ENCODE results near the gene SEZ6L2.
"Not testable (repeated sequence)": the region's sequence is repeated elsewhere in the genome, so short reads cannot be mapped to it uniquely, and the experiment has no call there.

The SEZ6L2 gene

GRCh38 chr16:29899516-29900101, at the start of gene SEZ6L2:
Gene SEZ6L2 (minus strand): TSS chr16:29899550. CDS start chr16:29899019, 531 bp downstream.
- DNase-seq: no peak

DNA sequence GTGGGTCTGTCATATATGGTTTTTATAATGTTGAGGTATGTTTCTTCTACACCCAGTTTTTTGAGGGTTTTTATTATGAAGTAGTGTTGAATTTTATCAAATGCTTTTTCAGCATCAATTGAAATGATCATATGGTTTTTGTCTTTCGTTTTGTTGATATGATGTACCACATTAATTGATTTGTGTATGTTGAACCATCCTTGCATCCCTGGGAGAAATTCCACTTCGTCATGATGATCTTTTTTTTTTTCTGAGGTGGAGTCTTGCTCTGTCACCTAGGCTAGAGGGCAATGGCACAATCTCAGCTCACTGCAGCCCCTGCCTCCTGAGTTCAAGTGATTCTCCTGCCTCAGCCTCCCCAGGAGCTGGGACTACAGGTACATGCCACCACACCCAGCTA, 48.5 kb upstream of the SEZ6L2 start:
- no peak for DNase-seq

- no peak for DNase-seq
These were observed 44.8 kb upstream of the SEZ6L2 start for GRCh38 chr16:29943846-29944799.

DNA sequence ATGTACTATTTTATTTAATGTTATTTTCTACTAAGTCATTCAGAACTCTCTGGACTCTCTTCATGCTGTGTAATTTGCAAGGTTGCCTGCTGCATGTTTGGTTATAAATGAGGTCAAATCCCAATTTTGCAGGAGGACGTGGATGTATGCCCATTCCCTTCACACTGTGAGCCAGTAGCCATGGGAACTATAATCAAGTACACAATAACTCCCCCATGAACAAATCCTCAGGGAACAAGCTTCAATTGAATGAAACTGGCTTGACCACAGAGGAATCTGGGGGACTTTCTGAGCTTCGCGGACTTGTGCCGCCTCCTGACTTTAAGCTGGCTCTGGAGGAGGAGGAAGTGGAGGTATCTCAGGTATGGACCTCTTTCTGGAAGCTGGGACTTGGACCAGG, 41.3 kb upstream of the SEZ6L2 start:
- DNase-seq: no peak

GRCh38 chr16:29931750-29932149, 32.4 kb upstream of the SEZ6L2 start:
- DNase-seq: not testable (repeated sequence)

GRCh38 chr16:29927070-29927905, 27.9 kb upstream of the SEZ6L2 start:
- no peak for DNase-seq

GRCh38 chr16:29926711-29927052, 27.3 kb upstream of the SEZ6L2 start:
- no peak for DNase-seq

DNA sequence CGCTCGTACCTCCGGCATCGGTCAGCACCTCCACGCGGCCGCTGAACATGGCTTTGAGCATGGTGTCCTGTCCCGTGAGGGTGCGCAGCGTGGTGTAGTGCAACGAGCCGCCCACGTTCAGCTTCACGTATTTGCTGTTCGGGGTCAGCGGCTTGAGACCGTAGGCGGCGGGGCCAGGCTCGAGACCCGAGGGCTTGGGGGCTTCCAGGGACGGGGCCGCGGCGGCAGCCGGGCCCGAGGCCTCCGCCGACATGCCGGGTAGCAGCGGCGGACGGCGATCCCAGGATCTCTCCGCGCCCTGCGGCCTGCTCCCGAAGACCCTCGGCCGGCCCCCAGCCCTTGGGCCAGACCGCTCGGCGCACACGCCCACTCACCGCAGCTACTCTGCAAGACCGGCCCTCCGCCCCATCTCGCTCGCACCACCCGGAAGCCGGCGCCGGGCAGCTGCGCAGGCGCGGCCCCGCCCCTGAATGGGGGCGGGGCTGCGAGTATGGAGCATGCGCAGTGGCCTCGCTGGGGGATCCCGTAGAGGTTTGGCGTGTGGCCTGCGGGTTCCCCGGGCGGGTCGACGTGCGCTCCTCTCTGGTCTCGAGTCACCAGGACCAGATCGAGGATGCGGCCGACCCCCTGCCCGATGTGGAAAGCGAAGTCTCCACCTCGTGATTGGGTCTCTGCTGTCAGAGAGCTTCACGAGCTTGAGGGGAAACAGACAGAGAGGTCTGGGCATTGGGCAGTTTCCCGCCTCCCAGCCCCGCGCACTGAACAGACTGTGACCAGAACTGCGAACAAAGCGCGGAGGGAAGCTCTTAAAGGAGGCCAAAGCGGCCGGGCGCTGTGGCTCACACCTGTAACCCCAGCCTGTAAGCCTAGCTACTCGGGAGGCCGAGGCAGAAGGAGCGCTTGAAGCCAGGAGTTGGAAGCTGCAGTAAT, 26.7 kb upstream of the SEZ6L2 start, which contains the start of gene KCTD13:
Gene KCTD13, minus strand, starts transcription at position 446 of the 930 bp plus-strand sequence. Its CDS starts 193 bp downstream, at position 253.
- DNase-seq: peak; percentile 74 to 81 (median 76)

GRCh38 chr16:29925105-29925756, 25.9 kb upstream of the SEZ6L2 start:
- no peak for DNase-seq

GRCh38 chr16:29922986-29923501, 23.7 kb upstream of the SEZ6L2 start:
- no peak for DNase-seq

GRCh38 chr16:29922326-29922725, 23.0 kb upstream of the SEZ6L2 start:
- DNase-seq: no peak

DNA sequence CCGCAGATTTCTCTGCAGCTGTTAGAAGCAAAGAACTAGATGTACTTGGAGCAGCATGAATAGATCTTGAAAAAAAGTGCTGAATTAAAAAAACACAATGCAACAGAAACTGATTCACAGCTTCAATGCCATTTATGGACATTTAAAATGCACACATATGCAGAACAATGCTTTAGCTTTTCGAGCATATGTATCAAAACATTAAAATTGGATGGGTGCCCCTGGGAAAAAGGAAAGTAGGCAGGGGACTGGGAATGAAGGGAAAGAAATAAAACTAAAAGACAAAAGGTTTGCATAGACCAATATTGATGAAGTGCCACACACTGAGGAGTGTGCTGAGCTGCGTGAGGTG, 21.7 kb upstream of the SEZ6L2 start:
- no peak for DNase-seq

DNA sequence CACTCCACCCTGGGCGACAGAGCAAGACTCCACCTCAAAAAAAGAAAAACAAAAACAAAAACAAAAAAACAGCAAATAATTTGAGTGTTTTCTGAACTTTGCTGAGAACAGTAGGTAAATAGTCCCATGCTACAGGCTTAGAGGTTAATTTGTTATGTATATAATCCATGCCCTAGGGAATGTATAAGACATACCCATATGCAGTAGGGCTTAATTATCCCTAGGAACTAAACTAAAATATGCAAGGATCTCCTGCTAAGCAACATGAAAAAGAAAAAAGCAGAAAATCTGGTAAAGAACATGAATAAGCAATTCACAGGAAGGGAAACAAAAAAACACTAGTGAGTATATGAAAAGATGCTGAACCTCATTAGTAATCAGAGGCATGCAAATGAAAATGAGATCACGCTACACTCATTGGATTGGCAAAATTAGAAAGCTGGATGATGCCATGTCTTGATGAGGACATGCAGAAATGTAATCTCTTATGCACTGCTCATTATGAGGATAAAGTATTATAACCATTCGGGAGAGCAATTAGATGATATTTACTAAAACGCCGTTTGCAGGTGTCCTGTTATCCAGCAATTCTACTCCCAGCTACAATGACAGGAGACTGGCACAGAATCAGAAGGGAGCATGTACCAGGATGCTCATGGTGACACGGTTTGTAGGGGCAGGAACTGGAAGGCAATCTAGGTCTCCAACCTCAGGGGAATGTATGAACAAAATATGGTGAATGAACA, 21.1 kb upstream of the SEZ6L2 start:
- DNase-seq: no peak

DNA sequence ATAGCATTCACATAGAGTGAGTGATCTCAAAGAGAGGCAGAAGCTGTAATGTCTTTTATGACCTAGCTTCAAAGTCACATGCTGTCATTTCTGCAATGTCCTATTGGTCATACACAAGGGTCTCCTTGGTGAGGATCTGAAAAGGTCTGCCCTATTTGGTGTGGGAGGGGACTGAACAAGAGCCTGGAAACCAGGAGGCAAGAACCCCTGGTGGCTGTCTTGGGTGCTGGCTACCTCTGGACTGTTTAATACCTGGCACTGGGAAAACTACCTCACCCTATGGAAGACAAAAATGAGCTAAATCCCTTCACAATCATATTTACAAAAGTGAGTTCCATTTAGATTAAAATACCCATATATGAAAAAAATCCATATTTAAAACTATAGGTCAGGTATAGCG, 17.6 kb upstream of the SEZ6L2 start:
- DNase-seq: no peak

DNA sequence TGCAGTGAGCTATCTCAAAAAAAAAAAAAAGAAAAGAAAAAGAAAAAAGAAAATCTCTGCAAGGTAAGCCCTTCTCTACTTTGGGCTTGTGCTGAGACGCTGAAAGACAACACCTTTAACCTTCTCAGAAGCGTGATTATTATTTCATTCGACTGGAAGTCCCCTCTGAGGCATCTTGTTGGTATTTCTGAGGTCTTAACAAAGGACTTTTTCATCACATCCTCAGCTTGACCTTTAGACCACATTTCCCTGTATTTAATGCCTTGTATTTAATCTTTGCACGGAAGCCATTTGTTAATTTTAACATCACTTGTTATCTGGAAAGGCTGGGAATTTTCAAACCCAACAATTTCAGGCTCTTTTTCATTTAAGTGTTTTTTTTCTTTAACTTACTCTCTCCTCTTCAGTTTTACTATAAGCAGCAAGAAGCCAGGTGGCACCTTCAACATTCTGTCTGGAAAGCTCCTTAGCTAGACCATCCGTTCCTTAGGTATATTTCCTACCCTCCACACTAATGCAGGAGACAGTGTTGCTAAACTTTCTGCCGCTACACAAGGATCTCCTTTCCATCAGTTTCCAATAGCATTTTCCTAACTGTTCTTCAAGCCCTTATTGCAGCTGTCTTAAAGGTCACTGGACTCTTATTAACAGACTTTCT, 16.4 kb upstream of the SEZ6L2 start:
- no peak for DNase-seq

DNA sequence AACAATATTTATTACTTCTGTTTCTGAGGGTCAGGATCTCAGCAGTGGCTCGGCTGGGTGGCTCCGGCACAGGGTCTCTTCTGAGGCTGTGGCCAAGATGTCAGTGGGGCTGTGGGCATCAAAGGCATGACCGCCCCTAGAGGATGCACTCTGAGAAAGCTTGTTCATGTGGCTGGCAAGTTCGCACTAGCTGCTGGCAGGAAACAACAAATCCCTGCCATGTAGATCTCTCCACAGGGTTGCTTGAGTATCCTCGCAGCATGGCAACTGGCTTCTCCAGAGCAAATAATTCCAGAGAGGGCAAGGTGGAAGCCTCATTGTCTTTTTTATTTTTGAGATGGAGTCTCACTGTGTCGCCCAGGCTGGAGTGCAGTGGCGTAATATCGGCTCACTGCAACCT, 14.2 kb upstream of the SEZ6L2 start:
- no peak for DNase-seq

- DNase-seq: no peak
These were observed 12.7 kb upstream of the SEZ6L2 start for GRCh38 chr16:29912087-29912486.

GRCh38 chr16:29911676-29912010, 12.3 kb upstream of the SEZ6L2 start:
- no peak for DNase-seq

GRCh38 chr16:29910819-29911675, 11.7 kb upstream of the SEZ6L2 start:
- DNase-seq: no peak

Measured in activated CD4-positive, CD25-positive, alpha-beta regulatory T cell (primary cell).